HG02938 (cell line): Measurements from ENCODE around the gene DPAGT1.
"Not testable (repeated sequence)": the region's sequence is repeated elsewhere in the genome, so short reads cannot be mapped to it uniquely, and the experiment has no call there.

Experiments
- ATAC-seq: cut with Tn5 transposase; IDR thresholded peaks from one replicate; pipeline ENCODE4 v1.9.1; 2021; ENCODE audit warnings: mild to moderate bottlenecking, moderate library complexity; ENCODE audit not compliant: unreplicated experiment

The DPAGT1 gene

DNA sequence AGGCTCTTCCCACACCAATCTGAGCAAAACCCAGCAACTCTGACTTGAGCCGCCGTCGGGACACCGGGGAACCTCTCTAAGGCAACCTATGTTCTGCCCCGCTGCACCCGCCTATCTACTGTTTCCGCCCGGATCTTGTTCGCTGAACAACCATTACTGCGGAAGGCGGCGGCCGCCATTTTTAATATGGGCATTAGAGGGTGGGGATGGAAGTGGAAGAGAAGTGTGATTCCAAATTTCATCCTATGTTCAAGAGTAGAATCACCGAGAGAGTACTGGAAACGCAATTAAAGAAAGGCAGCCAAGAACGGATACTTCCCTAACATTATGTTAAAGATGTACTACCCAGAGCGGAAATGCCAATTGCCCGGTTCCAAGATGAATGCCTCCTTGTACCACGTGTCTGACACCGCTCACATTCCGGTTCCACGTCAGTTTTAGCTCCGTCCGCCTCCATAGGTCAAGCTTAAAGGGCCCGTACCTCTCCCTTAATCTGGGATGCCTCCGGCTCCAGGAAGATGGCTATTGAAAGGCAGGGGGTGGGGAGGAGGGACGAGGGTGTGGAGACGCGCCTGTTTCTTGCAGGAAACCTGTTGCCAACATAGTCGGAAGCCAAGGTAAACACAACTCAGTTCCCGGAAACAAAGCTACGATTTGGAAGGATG is at the start of gene DPAGT1:
Gene DPAGT1, minus strand, starts transcription at position 95 of the 665 bp plus-strand sequence. CDS start 198 bp downstream, outside the sequence.
- peak; percentile 78 for ATAC-seq

DNA sequence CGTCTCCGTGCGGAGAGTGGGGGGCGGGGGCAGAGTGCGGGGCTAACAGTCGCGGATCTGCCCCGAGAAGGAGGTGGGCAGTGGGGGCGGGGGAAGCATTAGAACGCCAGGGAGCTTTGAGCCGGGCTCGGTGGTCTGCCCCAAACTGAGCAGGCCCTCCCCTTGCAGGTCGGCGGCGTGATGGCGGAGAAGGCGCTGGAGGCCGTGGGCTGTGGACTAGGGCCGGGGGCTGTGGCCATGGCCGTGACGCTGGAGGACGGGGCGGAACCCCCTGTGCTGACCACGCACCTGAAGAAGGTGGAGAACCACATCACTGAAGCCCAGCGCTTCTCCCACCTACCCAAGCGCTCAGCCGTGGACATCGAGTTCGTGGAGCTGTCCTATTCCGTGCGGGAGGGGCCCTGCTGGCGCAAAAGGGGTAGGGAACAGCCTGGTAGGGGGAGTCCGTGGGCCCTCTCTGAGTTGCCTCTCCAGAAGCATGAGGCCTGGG is 48.2 kb upstream of the DPAGT1 start:
- no peak for ATAC-seq

DNA sequence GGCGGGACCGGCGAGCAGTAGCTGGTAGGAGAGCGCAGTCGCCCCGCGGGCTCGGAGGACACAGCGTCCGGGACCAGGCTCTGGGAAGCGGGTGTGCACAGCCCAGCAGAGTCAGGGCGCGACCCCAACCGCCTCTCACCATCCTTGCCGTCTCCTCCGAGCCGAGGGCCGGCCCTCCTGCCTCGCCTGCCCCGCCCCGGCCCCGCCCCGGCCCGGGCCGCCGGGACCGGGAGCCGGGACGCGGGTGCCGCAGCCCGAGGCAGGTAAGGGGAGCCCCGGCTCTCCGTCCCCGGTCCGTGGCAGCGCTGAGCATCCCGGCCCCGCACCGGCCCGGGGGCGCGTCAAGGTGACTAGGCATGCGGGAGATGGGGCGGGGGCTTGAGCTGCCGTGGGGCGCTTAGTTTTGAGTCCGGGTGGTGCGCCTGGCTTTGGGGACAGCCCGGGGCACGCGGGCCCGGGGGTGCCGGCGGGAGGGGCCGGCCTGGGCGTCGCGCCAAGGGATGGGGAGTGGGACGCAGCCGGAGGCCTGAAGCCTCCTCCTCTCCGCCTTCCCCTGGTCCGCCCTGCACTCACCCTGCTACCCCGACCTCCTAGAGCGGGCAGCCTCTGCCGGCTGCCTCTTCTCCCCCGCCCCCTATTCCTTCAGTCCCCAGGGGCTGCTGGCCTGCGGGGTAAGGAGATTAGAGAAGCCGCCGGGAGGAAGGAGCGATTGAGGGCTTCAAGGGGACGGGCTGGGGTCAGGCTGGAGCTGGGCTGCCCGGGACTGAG is 47.5 kb upstream of the DPAGT1 start, which contains the start of gene ABCG4:
Gene ABCG4, plus strand, starts transcription at position 35 of the 768 bp plus-strand sequence. CDS start 914 bp downstream, outside the sequence.
- no peak for ATAC-seq

DNA sequence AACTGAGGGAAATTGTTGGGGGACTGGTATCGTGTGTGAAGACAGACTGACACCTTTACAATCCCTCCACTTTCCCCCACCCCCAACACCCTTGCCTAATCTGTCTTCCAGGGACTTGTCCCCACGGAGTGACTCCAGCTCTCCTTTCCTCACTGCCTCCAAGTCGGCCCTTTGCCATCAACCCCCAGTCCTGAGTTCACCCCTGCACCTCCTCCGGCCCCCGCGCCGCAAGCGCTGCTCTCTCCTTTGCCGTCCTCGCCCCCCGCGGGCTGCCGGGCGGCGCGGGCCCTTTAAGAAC is 47.0 kb upstream of the DPAGT1 start:
- ATAC-seq: no peak

DNA sequence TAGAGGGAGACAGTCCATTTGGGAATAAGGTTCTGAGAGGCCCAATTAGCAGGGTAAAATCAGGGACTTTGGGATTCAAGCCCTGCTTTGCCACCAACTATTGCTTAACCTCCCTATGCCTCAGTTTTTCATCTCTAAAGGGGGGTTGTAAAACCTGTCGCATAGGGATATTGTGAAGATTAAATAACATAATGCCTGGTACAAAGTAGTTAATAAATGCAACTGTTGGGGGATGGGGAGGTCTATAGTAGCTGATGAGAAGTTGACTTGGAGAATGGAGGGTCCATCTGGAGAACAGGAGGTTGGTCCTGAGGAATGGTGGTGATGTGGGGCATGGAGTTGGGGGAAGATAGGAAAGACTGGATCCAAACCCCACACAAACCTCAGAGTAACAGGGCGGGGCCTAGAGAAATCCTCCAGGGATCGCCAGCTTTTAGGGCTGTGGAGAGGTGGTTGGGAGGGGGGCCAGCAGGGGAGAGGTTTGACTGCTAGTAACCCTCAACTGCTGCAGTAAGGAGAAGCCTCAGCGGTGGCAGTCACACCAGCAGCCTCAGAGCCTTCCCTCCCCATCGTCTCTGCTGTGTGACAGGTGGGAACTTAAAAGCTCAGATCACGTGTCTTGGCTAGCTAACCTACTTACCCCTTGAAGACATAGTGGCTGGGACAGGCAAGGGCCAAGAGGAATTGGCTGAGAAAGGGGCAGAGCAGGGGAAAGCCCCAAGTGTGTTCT is 46.1 kb upstream of the DPAGT1 start:
- no peak for ATAC-seq

DNA sequence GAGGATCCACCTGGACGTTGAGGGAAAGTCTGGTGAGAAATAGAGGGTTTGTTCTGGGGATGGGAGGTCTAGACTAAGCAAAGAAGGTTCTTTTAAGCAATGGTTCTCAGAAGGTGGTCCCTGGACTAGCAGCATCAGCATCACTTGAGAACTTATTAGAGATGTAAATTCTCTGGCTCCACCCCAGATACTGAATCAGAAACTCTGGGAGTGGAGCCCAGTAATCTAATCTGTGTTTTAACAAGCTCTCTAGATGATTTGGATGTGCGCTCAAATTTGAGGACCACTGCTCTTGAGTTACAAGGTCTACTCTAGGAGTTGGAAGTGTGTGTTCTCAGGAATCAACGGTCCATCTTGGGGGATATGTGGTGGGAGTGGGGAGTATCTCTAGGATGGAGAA is 43.9 kb upstream of the DPAGT1 start:
- no peak for ATAC-seq

DNA sequence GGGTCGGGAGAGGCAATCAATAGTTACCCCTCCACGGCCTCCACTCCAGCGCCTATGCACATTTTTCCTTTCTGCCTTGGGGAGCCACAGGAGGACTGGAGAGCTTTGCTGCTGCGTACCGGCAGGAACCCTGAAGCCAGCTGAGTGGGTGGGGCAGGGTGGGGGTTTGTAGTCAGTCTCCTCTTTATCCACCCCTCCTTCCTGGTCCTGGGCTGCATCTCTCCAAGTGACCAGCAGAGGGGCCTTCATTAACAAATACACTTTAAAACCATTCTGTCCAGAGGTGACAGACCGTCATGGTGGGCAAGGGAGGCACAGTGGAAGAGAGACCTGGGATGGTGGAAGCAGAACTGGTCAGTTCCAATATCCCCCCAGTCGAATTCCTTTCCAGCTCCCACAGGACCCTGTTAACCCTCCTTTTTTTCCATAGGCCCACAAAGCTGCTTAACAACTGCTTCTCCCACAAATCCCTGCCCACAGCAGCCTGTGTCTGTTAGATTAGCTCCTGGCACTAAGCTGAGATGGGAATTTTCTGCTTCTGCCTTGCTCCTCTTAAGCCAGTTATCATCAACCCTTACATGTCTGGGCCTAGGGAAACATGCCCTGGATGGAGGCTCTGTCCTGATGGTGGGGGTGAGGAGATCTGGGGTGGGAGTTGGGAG is 43.3 kb upstream of the DPAGT1 start:
- ATAC-seq: peak; percentile 70

DNA sequence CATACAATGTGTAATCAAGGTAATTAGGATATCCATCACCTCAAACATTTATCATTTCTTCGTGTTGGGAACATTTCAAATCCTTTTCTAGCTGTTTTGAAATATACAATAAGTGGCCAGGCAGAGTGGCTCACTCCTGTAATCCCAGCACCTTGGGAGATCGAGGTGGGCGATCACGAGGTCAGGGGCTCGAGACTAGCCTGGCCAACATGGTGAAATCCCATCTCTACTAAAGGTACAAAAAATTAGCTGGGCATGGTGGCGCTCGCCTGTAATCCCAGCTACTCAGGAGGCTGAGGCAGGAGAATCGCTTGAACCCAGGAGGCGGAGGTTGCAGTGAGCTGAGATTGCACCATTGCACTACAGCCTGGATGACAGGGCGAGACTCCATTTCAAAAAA is 37.6 kb upstream of the DPAGT1 start:
- ATAC-seq: not testable (repeated sequence)

DNA sequence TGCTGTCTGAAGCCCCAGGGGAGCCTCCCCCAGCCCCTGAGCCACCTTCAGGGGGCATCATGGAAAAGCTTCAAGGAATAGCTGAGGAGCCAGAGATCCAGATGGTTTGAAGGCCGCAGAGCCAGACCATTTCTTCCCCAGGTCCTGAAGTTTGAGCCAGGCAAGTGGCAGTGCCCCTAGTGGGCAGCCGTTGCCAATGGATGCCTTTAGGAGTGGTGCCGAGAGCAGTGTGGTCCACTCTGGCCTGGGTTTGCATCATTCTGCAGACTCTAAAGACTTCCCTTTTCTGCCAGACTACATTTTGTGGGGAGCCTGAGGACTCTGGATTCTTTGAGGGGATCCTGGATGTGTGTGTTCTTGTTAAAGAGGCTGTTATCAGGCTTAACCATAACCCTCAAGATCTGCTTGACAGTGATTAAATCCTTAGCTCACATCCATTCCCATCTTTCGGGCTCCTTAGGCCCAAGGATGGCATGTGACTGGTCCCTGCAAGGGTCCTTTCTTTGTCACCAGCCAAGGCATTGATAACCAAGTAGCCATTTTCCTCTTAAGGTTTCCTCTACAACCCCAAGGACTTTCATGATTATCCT is 32.8 kb upstream of the DPAGT1 start:
- no peak for ATAC-seq

DNA sequence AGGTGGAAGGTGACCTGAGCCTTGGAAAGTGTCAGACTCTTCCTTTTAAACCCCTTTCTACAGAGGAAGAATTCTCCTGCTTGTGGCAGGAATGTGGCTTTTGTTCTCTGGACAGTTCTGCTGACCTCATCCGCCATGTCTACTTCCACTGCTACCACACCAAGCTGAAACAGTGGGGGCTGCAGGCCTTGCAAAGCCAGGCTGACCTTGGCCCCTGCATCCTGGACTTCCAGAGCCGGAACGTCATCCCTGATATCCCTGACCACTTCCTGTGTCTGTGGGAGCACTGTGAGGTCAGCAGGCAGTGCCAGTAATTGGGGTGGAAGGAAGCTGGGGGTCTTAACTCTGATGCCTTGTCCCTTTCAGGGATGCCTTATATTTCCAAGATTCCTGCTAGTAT is 29.0 kb upstream of the DPAGT1 start:
- no peak for ATAC-seq

DNA sequence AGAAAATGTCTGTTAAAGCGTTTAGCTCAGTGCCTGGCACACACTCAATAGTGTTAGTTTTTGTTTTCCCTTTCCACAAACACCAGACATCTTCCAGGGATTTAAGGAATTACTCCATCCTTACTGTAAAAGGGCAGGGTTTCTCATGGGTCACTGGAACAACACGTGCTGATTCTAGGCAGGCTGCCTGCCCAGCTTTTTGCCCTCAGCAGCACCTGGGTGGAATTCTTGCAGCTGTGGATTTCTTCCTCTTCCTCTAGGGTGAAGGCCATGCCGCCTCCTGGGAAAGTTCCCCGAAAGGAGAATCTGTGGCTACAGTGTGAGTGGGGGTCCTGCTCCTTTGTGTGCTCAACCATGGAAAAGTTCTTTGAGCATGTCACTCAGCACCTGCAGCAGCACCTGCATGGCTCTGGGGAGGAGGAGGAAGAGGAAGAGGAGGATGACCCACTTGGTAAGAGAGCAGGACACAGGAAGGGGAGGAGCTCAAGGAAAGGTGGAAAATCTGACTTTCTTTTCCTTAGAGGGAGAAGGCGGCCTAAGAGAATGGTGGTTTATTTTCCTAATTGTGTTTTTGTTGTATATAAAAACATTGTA is 25.1 kb upstream of the DPAGT1 start:
- no peak for ATAC-seq

DNA sequence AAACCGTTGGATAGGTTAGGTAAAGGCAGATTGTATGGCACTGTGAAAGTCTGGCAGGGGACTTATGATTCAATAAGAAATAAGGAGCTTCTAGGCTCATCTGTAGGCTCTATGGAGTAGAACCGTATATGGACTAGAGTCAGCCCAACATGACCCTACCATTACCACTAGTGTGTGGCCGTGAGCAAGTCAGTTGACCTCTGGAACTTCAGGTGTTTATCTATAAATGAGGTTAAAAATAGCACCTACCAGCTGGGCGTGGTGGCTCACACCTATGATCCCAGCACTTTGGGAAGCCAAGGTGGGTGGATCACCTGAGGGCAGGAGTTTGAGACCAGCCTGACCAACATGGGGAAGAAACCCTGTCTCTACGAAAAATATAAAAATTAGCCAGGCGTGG is 24.2 kb upstream of the DPAGT1 start:
- no peak for ATAC-seq

DNA sequence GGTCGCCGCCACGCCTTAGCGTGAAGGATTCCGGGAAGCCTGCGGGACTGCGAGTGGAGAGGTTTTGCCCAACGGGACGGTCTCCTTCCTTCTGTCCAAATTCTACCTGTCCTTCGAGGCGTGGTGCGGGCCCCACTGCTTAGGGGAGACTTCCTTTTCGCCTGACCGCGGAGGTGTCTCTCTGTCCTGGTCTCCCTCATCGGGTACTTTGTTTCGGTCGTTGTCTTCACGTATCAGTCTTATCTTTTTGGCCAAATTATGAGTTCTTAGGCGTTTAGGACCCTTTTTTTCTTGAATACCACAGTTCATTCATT is 20.1 kb upstream of the DPAGT1 start:
- no peak for ATAC-seq

DNA sequence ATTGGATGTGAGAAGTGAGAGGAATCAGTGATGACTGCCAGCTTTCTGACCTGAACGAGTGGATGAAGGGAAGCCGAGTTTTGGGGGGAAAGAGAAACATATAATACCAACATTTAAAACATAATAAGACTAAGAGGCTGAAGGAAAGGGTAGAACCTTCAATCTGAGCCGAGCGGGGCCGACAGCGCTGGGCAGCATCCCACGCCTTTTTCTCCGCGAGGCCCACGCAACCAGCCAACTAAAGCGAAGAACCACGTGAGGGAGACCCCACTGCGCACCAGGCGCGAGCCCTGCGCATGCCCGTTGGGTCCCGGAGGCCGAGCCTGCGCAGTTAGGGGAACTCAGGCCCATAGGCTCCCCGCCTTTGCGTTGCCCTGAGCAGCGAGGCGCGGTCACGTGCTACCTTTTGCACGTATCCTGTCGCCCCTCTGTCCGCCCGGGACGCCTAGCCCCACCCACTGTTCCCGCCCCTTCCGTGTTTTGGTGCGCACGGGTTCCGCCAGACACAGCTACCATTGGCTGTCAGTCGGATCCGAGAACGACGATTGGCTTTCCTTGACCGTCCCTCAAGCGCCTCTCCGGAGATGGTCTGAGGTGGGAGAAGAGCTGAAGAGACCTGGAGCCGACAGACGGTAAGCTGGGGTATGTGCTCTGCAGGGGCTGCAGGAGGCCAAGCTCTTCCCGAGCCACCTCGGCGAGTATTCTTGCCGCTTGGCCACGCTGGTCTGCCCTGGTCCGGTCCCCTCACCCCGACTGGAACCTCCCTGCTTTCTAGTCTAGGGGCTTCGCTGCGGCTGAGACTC is 19.6 kb upstream of the DPAGT1 start, which contains the start of gene HINFP:
Gene HINFP, plus strand, starts transcription at position 573 of the 803 bp plus-strand sequence. CDS start 5,365 bp downstream, outside the sequence.
- ATAC-seq: peak; percentile 93

DNA sequence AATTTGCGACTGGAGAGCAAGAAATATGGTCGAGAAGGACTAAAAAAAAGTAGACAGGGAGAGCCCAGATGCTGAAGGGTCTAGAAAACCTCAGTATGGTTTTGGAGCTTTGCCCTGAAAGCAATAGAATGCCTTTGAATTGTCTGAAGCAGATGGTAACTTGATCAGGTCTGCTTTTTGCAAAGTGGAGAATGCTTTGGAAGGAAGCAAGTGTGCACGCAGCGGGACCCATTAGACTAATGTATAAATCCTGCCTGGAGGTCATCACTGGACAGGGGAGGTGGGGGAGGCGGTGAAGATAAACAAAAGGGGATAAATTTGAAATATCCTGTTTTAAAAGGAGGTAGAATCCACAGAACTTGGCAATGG is 19.0 kb upstream of the DPAGT1 start:
- no peak for ATAC-seq

DNA sequence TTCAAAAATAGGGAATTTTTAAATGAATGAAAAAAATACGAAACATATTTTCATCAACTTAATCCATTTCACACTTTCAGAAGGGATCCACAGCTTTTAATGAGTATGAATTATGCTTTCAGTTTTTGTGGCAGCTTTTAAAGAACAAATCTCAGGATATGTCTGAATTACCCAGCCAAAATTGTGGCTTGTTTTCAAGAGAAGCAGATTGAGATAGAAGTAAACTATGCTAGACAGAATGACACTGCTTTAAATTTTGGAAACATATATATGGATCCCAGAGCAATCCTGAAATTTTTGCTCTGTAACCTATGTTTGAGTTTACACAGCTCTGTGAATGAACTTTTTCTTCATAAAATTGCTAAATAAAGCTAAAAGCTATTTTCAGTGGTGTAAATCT is 17.3 kb upstream of the DPAGT1 start:
- ATAC-seq: no peak

DNA sequence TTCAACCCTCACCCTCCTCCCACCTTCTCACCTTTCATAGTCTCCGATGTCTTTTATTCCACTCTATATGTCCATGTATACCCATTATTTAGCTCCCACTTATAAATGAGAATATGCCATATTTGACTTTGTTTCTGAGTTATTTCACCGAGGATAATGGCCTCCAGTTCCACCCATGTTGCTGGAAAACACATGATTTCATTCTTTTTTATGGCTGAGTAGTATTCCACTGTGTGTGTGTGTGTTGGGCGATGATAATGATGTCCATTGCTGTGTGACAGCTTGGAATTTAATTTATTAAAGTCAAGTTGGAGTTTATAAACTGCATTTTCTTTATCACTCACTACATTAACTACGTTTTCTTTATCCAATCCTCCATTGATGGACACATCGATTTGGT is 16.6 kb upstream of the DPAGT1 start:
- no peak for ATAC-seq

DNA sequence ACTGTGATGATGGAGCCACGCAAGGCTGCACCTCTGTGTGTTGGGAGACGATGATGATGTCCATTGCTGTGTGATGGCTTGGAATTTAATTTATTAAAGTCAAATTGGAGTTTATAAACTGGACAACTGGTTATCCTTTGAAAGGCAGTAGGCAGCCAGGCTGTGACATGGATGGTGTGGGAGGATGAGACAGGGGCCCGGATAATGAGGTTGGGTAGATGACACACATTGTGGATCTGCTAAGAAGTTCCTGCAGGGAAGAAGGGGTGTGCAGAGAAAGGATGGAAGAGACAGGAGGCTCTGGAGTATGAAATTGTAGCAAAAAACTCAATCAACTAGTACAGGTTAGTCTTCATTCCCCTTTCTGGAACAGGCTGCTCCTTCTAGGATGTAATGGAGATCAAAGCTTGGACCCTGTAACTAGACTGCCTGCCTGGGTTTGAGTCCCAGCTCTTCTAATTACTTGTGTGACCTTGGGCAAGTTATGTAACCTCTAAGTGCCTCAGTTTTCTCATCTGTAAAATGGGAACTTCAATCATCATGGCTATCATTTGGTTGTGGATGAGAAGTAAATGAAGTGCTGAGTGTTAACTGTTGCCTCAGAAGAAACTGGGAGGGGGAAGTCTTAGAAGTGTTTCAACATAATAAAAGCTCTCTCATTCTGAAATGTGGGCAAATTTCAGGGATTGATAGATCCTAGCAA is 15.5 kb upstream of the DPAGT1 start:
- no peak for ATAC-seq

DNA sequence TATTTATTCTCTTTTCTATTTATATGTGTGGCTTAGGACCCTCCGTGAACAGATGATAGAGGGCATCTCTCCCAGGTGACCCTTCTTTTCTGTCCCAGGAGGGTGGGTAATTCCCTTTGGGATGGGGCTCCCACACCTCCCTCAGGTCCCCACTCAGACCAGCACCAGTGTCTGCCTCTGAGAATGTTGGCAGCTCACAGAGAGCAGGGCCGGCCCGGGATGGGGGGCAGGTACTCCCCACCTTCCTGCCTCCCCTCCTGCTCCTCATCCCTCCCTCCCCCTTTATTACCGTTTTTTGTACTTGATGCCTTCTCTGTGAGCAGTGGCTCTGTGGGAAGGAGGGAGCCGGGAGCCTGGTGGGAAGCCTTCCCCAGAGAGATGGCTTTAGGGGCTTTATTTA is 14.9 kb upstream of the DPAGT1 start:
- ATAC-seq: no peak
